Caco-2 (cell line): ENCODE results near the gene TNFSF18. TPM values are rescaled to one million over a fixed set of nuclear protein-coding genes. Genes with fewer than 3 reads are reported as not detected.

Experiments
- BruUV-seq: library from RNA; stranded (reverse); fragments of 400-500 nt; replicated peaks from 2 replicates; lab custom pipeline; 2021; lab: Mats Ljungman, UMichigan
- CTCF ChIA-PET: fragments of 300-600 bp; sonication (Branson Sonifier 250); formaldehyde crosslinking; loops from one replicate; lab custom pipeline; 2022; ENCODE audit warnings: antibody characterized with exemption; lab: Charles Lee
- POLR2A ChIA-PET: fragments of 300-600 bp; sonication (Branson Sonifier 250); formaldehyde crosslinking; loops from one replicate; lab custom pipeline; 2022; ENCODE audit warnings: antibody characterized with exemption; lab: Charles Lee
- DNase-seq, 2 experiments: peaks; one replicate each; pipeline versions ENCODE4 v3.0.0 to v3.0.0-alpha.2; 2020 to 2022
- H3K27me3 ChIP-seq: replicated peaks from 2 replicates; pipeline ENCODE4 v1.6.0; 2011; ENCODE audit warnings: low read length; ENCODE audit not compliant: control insufficient read depth, insufficient read depth
- H3K36me3 ChIP-seq: 2 replicates; pipeline ENCODE4 v1.5.1; 2011; ENCODE audit warnings: low read length; ENCODE audit not compliant: control insufficient read depth, insufficient read depth
- H3K4me1 ChIP-seq: fragments of 250-450 bp; sonication (Bioruptor Pico); 2 replicates; pipeline ENCODE4 v1.5.1; 2020; ENCODE audit warnings: mild to moderate bottlenecking
- H3K4me3 ChIP-seq: 2 replicates; pipeline ENCODE4 v1.5.1; 2011; ENCODE audit warnings: low read depth, mild to moderate bottlenecking, control low read depth, low read length
- H3K9me3 ChIP-seq: fragments of 250-450 bp; sonication (Bioruptor Pico); 2 replicates; pipeline ENCODE4 v1.5.1; 2020; ENCODE audit warnings: mild to moderate bottlenecking, moderate library complexity
- H3K27ac Mint-ChIP-seq: one replicate; pipeline ENCODE4 v1.8.0; 2022; ENCODE audit warnings: mixed read lengths; ENCODE audit not compliant: unreplicated experiment
- H3K27me3 Mint-ChIP-seq: one replicate; pipeline ENCODE4 v1.8.0; 2022; ENCODE audit warnings: mixed read lengths; ENCODE audit not compliant: insufficient read depth, unreplicated experiment
- H3K36me3 Mint-ChIP-seq: one replicate; pipeline ENCODE4 v1.8.0; 2022; ENCODE audit warnings: mild to moderate bottlenecking, mixed read lengths; ENCODE audit not compliant: insufficient read depth, unreplicated experiment
- H3K4me1 Mint-ChIP-seq: one replicate; pipeline ENCODE4 v1.8.0; 2022; ENCODE audit warnings: low read depth, mixed read lengths; ENCODE audit not compliant: unreplicated experiment
- H3K4me3 Mint-ChIP-seq: one replicate; pipeline ENCODE4 v1.8.0; 2022; ENCODE audit warnings: mild to moderate bottlenecking, moderate library complexity, mixed read lengths; ENCODE audit not compliant: unreplicated experiment
- H3K9me3 Mint-ChIP-seq: one replicate; pipeline ENCODE4 v1.8.0; 2022; ENCODE audit warnings: mixed read lengths; ENCODE audit not compliant: unreplicated experiment
- CTCF ChIP-seq, 2 experiments: fragments of 200-600 bp in 1 of 2; IDR thresholded peaks; 1 replicate in 1 of 2; 2 replicates in 1 of 2; pipeline versions ENCODE4 v1.5.1 to v1.8.0; 2011 to 2022; ENCODE audit warnings: antibody characterized with exemption in 1 of 2, control low read depth in 1 of 2, inconsistent platforms in 1 of 2, low read depth in 1 of 2, low read length in 1 of 2, mild to moderate bottlenecking in 1 of 2, moderate library complexity in 1 of 2; ENCODE audit not compliant: insufficient read depth in 1 of 2, severe bottlenecking in 1 of 2, unreplicated experiment in 1 of 2
- intact Hi-C: fragments of 100-400 bp; cut with micrococcal nuclease; formaldehyde crosslinking; loops from one replicate; pipeline ENCODE4 v1.10.0; 2022; ENCODE audit not compliant: unreplicated experiment
- total RNA-seq: library from RNA; stranded (reverse); gene quantifications from 2 replicates; pipeline ENCODE4 v1.2.3, GENCODE V29; 2022

Gene TNFSF18
- total RNA-seq, 1 experiment from 2014 or later, result not detected

- H3K27me3 ChIP-seq, result no peaks in the 10 kb centered on the region
- intact Hi-C loops, result no loop called here
- no peaks in the 10 kb centered on the region for H3K4me1 ChIP-seq
- no peaks in the 10 kb centered on the region for H3K4me1 Mint-ChIP-seq
- no peak for TF ChIP-seq CTCF (IDR thresholded peaks at IDR 0.05; ENCODE audit: insufficient read depth in 1 of 2, low read depth in 1 of 2, low read length in 1 of 2, severe bottlenecking in 1 of 2, unreplicated experiment in 1 of 2)
- no TSS peak for BruUV-seq
- H3K9me3 Mint-ChIP-seq, result no peaks in the 10 kb centered on the region
- CTCF ChIA-PET, result no interaction called here
- no peak for DNase-seq
- H3K4me3 ChIP-seq, result no peak overlapping the region
- no peak overlapping the region for H3K27ac Mint-ChIP-seq
- no peaks in the 10 kb centered on the region for H3K36me3 Mint-ChIP-seq
- H3K36me3 ChIP-seq, result no peaks in the 10 kb centered on the region
- H3K4me3 Mint-ChIP-seq, result no peak overlapping the region
- no peaks in the 10 kb centered on the region for H3K9me3 ChIP-seq
- H3K27me3 Mint-ChIP-seq, result no peaks in the 10 kb centered on the region
- POLR2A ChIA-PET, result no interaction called here
Observed at GRCh38 chr1:173023343-173023742, 27.4 kb downstream of the TNFSF18 start.

- CTCF ChIA-PET, result no interaction called here
- DNase-seq, result no peak
Observed at GRCh38 chr1:173020138-173020750, 30.5 kb downstream of the TNFSF18 start.

GRCh38 chr1:173017792-173018191 is 32.9 kb downstream of the TNFSF18 start:
- no TSS peak for BruUV-seq
- H3K27me3 Mint-ChIP-seq, result no peaks in the 10 kb centered on the region
- no peak for DNase-seq
- ChIA-PET CTCF (no interaction called here), POLR2A (interaction anchor here (0.6 kb wide), 1 partner anchor 850 kb away, joined by 3 read pairs; the partner anchor contains the start of gene ZBTB37)
- H3K9me3 Mint-ChIP-seq, result no peaks in the 10 kb centered on the region
- intact Hi-C loops, result no loop called here
- no peak for TF ChIP-seq CTCF (IDR thresholded peaks at IDR 0.05; ENCODE audit: insufficient read depth in 1 of 2, low read depth in 1 of 2, low read length in 1 of 2, severe bottlenecking in 1 of 2, unreplicated experiment in 1 of 2)
- Histone ChIP-seq H3K27me3 (no peaks in the 10 kb centered on the region), H3K4me1 (no peaks in the 10 kb centered on the region), H3K36me3 (no peaks in the 10 kb centered on the region), H3K9me3 (no peaks in the 10 kb centered on the region), H3K4me3 (no peak overlapping the region)
- H3K27ac Mint-ChIP-seq, result no peak overlapping the region
- H3K36me3 Mint-ChIP-seq, result no peaks in the 10 kb centered on the region
- H3K4me3 Mint-ChIP-seq, result no peak overlapping the region
- no peaks in the 10 kb centered on the region for H3K4me1 Mint-ChIP-seq

More at GRCh38 chr1:173020138-173020750, 30.5 kb downstream of the TNFSF18 start:
- no peaks in the 10 kb centered on the region for H3K36me3 Mint-ChIP-seq
- no peaks in the 10 kb centered on the region for H3K4me1 Mint-ChIP-seq
- no peak overlapping the region for H3K4me3 Mint-ChIP-seq
- no peaks in the 10 kb centered on the region for H3K27me3 Mint-ChIP-seq
- intact Hi-C loops, result no loop called here
- no peaks in the 10 kb centered on the region for H3K4me1 ChIP-seq
- POLR2A ChIA-PET, result no interaction called here
- H3K9me3 Mint-ChIP-seq, result no peaks in the 10 kb centered on the region
- H3K27ac Mint-ChIP-seq, result no peak overlapping the region
- no peaks in the 10 kb centered on the region for H3K9me3 ChIP-seq
- H3K27me3 ChIP-seq, result no peaks in the 10 kb centered on the region
- no TSS peak for BruUV-seq
- no peaks in the 10 kb centered on the region for H3K36me3 ChIP-seq
- H3K4me3 ChIP-seq, result no peak overlapping the region
- TF ChIP-seq CTCF (IDR thresholded peaks at IDR 0.05; ENCODE audit: insufficient read depth in 1 of 2, low read depth in 1 of 2, low read length in 1 of 2, severe bottlenecking in 1 of 2, unreplicated experiment in 1 of 2), result no peak
